Thyroid gland (tissue), 4 donors: ENCODE data around the gene KAZN.

Experiments used
- CTCF ChIP-seq, 6 experiments: fragments of 200-600 bp in 3 of 6; fragments of 450-650 bp in 3 of 6; sonication (generic) in 3 of 6; IDR thresholded peaks; one replicate each; pipeline ENCODE4 v1.5.1; 2016 to 2019; ENCODE audit warnings: antibody characterized with exemption in 6 of 6, mild to moderate bottlenecking in 2 of 6, inconsistent platforms in 1 of 6, moderate library complexity in 1 of 6
- POLR2A ChIP-seq, 2 donors: fragments of 450-650 bp; IDR thresholded peaks; one replicate each; pipeline ENCODE4 v1.6.1; 2017; ENCODE audit warnings: antibody characterized with exemption in 2 of 2, mild to moderate bottlenecking in 2 of 2, moderate library complexity in 1 of 2

GRCh38 chr1:14668538-14668937 is 70.1 kb downstream of the KAZN start:
- no peak for TF ChIP-seq CTCF (IDR thresholded peaks at IDR 0.05)
- TF ChIP-seq POLR2A (IDR thresholded peaks at IDR 0.05): no peak
